ENCODE data around the gene OTX2.

GRCh38 chr14:56760164-56760914, 49.9 kb downstream of the OTX2 start:
- no peak for TF ChIP-seq GATA2 (IDR thresholded peaks at IDR 0.05; ENCODE audit: low read depth, low read length)
- no peak for TF ChIP-seq GATA3 (IDR thresholded peaks at IDR 0.05; ENCODE audit: low read depth, low read length)
